Panc1 (cell line): ENCODE measurements around the gene RORC. TPM values are rescaled to one million over a fixed set of nuclear protein-coding genes. Genes with fewer than 3 reads are reported as not detected.

Experiments used
- ATAC-seq: fragments of 200-7000 bp; cut with Tn5 transposase; 2 replicates; pipeline ENCODE4 v1.9.1; 2020; ENCODE audit warnings: mild to moderate bottlenecking, moderate library complexity
- BruUV-seq: library from RNA; stranded (reverse); fragments of 400-500 nt; replicated peaks from 2 replicates; lab custom pipeline; 2021; lab: Mats Ljungman, UMichigan
- CTCF ChIA-PET: fragments of 300-600 bp; sonication (Branson Sonifier 250); formaldehyde crosslinking; loops from one replicate; lab custom pipeline; 2022; ENCODE audit warnings: antibody characterized with exemption; lab: Charles Lee
- POLR2A ChIA-PET: fragments of 300-600 bp; sonication (Branson Sonifier 250); formaldehyde crosslinking; loops from one replicate; lab custom pipeline; 2022; ENCODE audit warnings: antibody characterized with exemption; lab: Charles Lee
- DNase-seq: peaks from one replicate; pipeline ENCODE4 v3.0.0-alpha.2; 2010; ENCODE audit warnings: low read depth, low spot score
- H3K27ac ChIP-seq: 2 replicates; pipeline ENCODE4 v1.5.1; 2011; ENCODE audit warnings: mild to moderate bottlenecking, low read length, inconsistent platforms
- H3K27me3 ChIP-seq: fragments of 200-500 bp; sonication (Bioruptor generic); 2 replicates; pipeline ENCODE4 v1.6.0; 2014; ENCODE audit warnings: low read length, inconsistent platforms; ENCODE audit not compliant: control insufficient read depth, insufficient read depth
- H3K36me3 ChIP-seq: fragments of 200-500 bp; sonication (Bioruptor generic); 2 replicates; pipeline ENCODE4 v1.5.1; 2014; ENCODE audit warnings: inconsistent platforms, mild to moderate bottlenecking, low read length, moderate library complexity; ENCODE audit not compliant: control insufficient read depth, insufficient read depth
- H3K4me1 ChIP-seq: 2 replicates; pipeline ENCODE4 v1.5.1; 2011; ENCODE audit warnings: inconsistent platforms, mild to moderate bottlenecking, low read length, moderate library complexity; ENCODE audit not compliant: control insufficient read depth, insufficient read depth
- H3K4me3 ChIP-seq, 2 experiments: 2 replicates each; pipeline ENCODE4 v1.5.1; 2011 to 2012; ENCODE audit warnings: low read depth in 2 of 2, low read length in 2 of 2, mild to moderate bottlenecking in 2 of 2, inconsistent platforms in 1 of 2, moderate library complexity in 1 of 2
- H3K9me3 ChIP-seq: fragments of 200-500 bp; sonication (Bioruptor generic); 2 replicates; pipeline ENCODE4 v1.5.1; 2014; ENCODE audit warnings: low read depth, mild to moderate bottlenecking, inconsistent platforms, low read length, moderate library complexity; ENCODE audit not compliant: control insufficient read depth, insufficient read depth
- CTCF ChIP-seq: fragments of 450-650 bp; IDR thresholded peaks from 2 replicates; pipeline ENCODE4 v1.5.1; 2017; ENCODE audit warnings: mild to moderate bottlenecking
- POLR2AphosphoS5 ChIP-seq: IDR thresholded peaks from 2 replicates; pipeline ENCODE4 v1.6.1; 2012; ENCODE audit warnings: mild to moderate bottlenecking, low read depth, low read length, moderate library complexity
- REST ChIP-seq, 2 experiments: IDR thresholded peaks; 2 replicates each; pipeline ENCODE4 v1.6.1; 2011 to 2012; ENCODE audit warnings: low read depth in 2 of 2, control low read depth in 1 of 2, low read length in 1 of 2, mild to moderate bottlenecking in 1 of 2, moderate library complexity in 1 of 2; ENCODE audit not compliant: insufficient read depth in 1 of 2
- SIN3A ChIP-seq: IDR thresholded peaks from 2 replicates; pipeline ENCODE4 v1.6.1; 2012; ENCODE audit warnings: low read depth, mild to moderate bottlenecking, low read length, moderate library complexity, borderline replicate concordance; ENCODE audit not compliant: insufficient read depth
- TCF7L2 ChIP-seq: IDR thresholded peaks from 2 replicates; pipeline ENCODE4 v1.6.1; 2011; ENCODE audit warnings: mild to moderate bottlenecking, low read depth, low read length, inconsistent platforms
- in situ Hi-C: cut with HindIII; loops from 2 replicates; pipeline ENCODE4 v1.10.0; 2016; ENCODE audit warnings: low sequenced_read_pairs, low pct_unique_long_range_greater_than_20kb
- intact Hi-C: fragments of 100-400 bp; cut with micrococcal nuclease; formaldehyde crosslinking; loops from one replicate; pipeline ENCODE4 v1.10.0; 2022; ENCODE audit not compliant: unreplicated experiment
- total RNA-seq: library from RNA; stranded (reverse); gene quantifications from one replicate; pipeline ENCODE4 v1.2.1, GENCODE V29; 2021; ENCODE audit not compliant: unreplicated experiment

Gene RORC
- total RNA-seq, 1 experiment from 2014 or later: not detected

GRCh38 chr1:151867321-151867720, 35.7 kb upstream of the RORC start:
- TF ChIP-seq POLR2AphosphoS5 (no peak), CTCF (no peak)
- no peak for ATAC-seq
- in situ Hi-C loops (no loop called here), intact Hi-C loops (no loop called here)
- BruUV-seq: no TSS peak
- Histone ChIP-seq H3K4me3 (no peak overlapping the region), H3K36me3 (no peaks in the 10 kb centered on the region), H3K27ac (no peak overlapping the region), H3K9me3 (no peaks in the 10 kb centered on the region), H3K27me3 (no peaks in the 10 kb centered on the region), H3K4me1 (no peaks in the 10 kb centered on the region)
- no peak for DNase-seq
- CTCF ChIA-PET: no interaction called here
- POLR2A ChIA-PET: no interaction called here

GRCh38 chr1:151864411-151864810, 32.8 kb upstream of the RORC start:
- BruUV-seq: no TSS peak
- POLR2A ChIA-PET: no interaction called here
- H3K4me3 ChIP-seq: no peak overlapping the region
- DNase-seq: no peak
- ATAC-seq: peak; percentile 27; the same call in 1 of the 2 replicates
- H3K27me3 ChIP-seq: no peaks in the 10 kb centered on the region
- CTCF ChIA-PET: interaction anchor here (0.6 kb wide), 1 partner anchor 29 kb away, joined by 3 read pairs; no protein-coding TSS in a partner anchor
- no peak for TF ChIP-seq CTCF
- no peak for TF ChIP-seq POLR2AphosphoS5
- no peaks in the 10 kb centered on the region for H3K9me3 ChIP-seq
- in situ Hi-C loops (no loop called here), intact Hi-C loops (no loop called here)
- H3K4me1 ChIP-seq: no peaks in the 10 kb centered on the region
- H3K27ac ChIP-seq: no peak overlapping the region
- H3K36me3 ChIP-seq: no peaks in the 10 kb centered on the region

- no TSS peak for BruUV-seq
- TF ChIP-seq CTCF (no peak), TCF7L2 (no peak), REST (IDR thresholded peaks at IDR 0.05; ENCODE audit: insufficient read depth in 1 of 2, low read depth in 2 of 2, low read length in 1 of 2) (no peak), SIN3A (no peak), POLR2AphosphoS5 (no peak)
- in situ Hi-C loops: no loop called here
- ChIA-PET POLR2A (no interaction called here), CTCF (interaction anchor here (0.5 kb wide), 1 partner anchor 22 kb away, joined by 3 read pairs; no protein-coding TSS in a partner anchor)
- H3K36me3 ChIP-seq: no peaks in the 10 kb centered on the region
- H3K27me3 ChIP-seq: no peaks in the 10 kb centered on the region
- H3K27ac ChIP-seq: no peak overlapping the region
- no peaks in the 10 kb centered on the region for H3K4me1 ChIP-seq
- H3K4me3 ChIP-seq: no peak overlapping the region
- ATAC-seq (no peak), DNase-seq (no peak)
- intact Hi-C loops: no loop called here
- no peaks in the 10 kb centered on the region for H3K9me3 ChIP-seq
These were observed 31.0 kb upstream of the RORC start for GRCh38 chr1:151862604-151863003.
